ENCODE results near the gene ID2. TPM values are rescaled to one million over a fixed set of nuclear protein-coding genes. Genes with fewer than 3 reads are reported as not detected.
A peak's percentile ranks its signal among the peaks of the same experiment; 100 is the strongest.
"Not testable (repeated sequence)": the region's sequence is repeated elsewhere in the genome, so short reads cannot be mapped to it uniquely, and the experiment has no call there.

Gene ID2
- polyA plus RNA-seq, 2 of the 4 experiments (the other 2 are of a cell fraction), result 177 to 181 TPM

GRCh38 chr2:8729101-8729500 is 47.2 kb downstream of the ID2 start:
- ATAC-seq; H3K9me3 ChIP-seq; POLR2A ChIA-PET; DNase-seq (ENCODE audit: low read depth in 1 of 2, low spot score in 1 of 2); H3K4me3 ChIP-seq; H3K27ac ChIP-seq; H3K4me1 ChIP-seq; H3K4me2 ChIP-seq: not testable (repeated sequence)
- TF ChIP-seq MAFK (IDR thresholded peaks at IDR 0.05; ENCODE audit: partially characterized antibody), result peak; percentile 54
- 89% methylated on average over 5 of the region's 5 CpGs for WGBS (ENCODE audit: missing lambda C conversion rate)
- FAIRE-seq, result peak; percentile 96
- CTCF ChIA-PET, result interaction anchor here (1.2 to 1.4 kb wide), 2 partner anchors 33 to 36 kb away, joined by 3 to 5 read pairs; no protein-coding TSS in a partner anchor

DNA sequence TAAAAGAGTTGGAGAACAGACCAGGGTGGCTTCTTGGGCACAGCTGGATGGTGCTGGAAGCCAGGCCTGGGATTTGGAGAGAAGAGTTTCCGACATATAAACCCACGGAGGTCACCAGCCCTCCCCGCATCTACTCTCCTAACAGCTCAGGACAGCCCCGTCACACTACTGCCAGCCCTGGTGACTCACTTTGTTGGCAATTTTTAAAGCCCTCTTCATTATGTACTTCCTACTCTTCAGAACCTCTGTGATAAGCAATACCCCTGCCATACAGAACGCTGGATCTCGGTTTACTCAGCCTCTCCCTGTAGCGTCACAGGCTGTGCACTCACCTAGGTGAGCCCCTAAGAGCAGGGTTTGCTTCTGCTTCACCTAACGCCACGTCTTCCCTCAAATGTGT is 48.1 kb downstream of the ID2 start:
- CTCF ChIA-PET, result interaction anchor here (1.2 to 1.4 kb wide), 2 partner anchors 32 to 36 kb away, joined by 3 to 5 read pairs; no protein-coding TSS in a partner anchor
- Histone ChIP-seq H3K9me3 (no peaks in the 10 kb centered on the region), H3K4me1 (no peaks in the 10 kb centered on the region), H3K27ac (no peak overlapping the region), H3K4me2 (no peak overlapping the region), H3K4me3 (no peak overlapping the region)
- POLR2A ChIA-PET, result no interaction called here
- TF ChIP-seq MYC (IDR thresholded peaks at IDR 0.05; ENCODE audit: borderline replicate concordance, low read length) (no peak), HOXA7 (CRISPR knock-in tag; IDR thresholded peaks at IDR 0.05) (no peak), RAD21 (conservative IDR thresholded peaks at IDR 0.05 in 1 of 2, IDR thresholded peaks at IDR 0.05 in 1 of 2) (no peak), EHF (CRISPR knock-in tag; IDR thresholded peaks at IDR 0.05) (no peak), CBX8 (IDR thresholded peaks at IDR 0.05) (no peak), HEYL (CRISPR knock-in tag; IDR thresholded peaks at IDR 0.05) (no peak), EP300 (IDR thresholded peaks at IDR 0.05) (no peak), ZNF302 (CRISPR knock-in tag; IDR thresholded peaks at IDR 0.05) (no peak), ELK1 (IDR thresholded peaks at IDR 0.05; ENCODE audit: low read depth, low read length) (no peak), EHMT2 (IDR thresholded peaks at IDR 0.05; ENCODE audit: low read depth) (no peak)
- TF ChIP-seq, protein P1, sequence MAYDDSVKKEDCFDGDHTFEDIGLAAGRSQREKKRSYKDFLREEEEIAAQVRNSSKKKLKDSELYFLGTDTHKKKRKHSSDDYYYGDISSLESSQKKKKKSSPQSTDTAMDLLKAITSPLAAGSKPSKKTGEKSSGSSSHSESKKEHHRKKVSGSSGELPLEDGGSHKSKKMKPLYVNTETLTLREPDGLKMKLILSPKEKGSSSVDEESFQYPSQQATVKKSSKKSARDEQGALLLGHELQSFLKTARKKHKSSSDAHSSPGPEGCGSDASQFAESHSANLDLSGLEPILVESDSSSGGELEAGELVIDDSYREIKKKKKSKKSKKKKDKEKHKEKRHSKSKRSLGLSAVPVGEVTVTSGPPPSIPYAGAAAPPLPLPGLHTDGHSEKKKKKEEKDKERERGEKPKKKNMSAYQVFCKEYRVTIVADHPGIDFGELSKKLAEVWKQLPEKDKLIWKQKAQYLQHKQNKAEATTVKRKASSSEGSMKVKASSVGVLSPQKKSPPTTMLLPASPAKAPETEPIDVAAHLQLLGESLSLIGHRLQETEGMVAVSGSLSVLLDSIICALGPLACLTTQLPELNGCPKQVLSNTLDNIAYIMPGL (CRISPR knock-in tag; IDR thresholded peaks at IDR 0.05; ENCODE audit: borderline replicate concordance), result no peak
- TF ChIP-seq, protein P2, sequence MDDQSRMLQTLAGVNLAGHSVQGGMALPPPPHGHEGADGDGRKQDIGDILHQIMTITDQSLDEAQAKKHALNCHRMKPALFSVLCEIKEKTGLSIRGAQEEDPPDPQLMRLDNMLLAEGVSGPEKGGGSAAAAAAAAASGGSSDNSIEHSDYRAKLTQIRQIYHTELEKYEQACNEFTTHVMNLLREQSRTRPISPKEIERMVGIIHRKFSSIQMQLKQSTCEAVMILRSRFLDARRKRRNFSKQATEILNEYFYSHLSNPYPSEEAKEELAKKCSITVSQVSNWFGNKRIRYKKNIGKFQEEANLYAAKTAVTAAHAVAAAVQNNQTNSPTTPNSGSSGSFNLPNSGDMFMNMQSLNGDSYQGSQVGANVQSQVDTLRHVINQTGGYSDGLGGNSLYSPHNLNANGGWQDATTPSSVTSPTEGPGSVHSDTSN (IDR thresholded peaks at IDR 0.05), result no peak
- DNase-seq (ENCODE audit: low read depth in 1 of 2, low spot score in 1 of 2), result no peak
- FAIRE-seq, result no peak
- no peak for ATAC-seq
- WGBS (ENCODE audit: missing lambda C conversion rate), result 92% methylated on average over 9 of the region's 9 CpGs

DNA sequence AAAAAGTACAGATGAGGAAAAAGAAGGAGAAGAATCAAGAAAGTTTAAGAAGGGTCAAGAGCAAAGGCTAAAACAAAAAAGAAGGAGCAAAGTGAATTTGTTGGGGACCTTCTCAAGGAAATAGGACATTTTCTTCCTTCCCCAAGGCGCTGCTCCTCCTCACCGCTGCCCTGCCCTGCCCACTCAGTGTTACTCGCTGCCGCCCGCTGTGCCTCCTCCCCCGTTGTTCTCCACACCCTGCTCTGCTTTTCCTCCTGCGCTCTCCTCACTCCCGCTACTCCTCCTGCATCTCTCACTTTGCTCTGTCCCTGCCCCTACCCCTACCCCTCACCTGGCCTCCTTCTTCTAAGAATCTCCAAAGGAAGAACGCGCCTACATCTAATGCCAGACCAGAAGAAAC is 50.7 kb downstream of the ID2 start:
- ATAC-seq (no peak), DNase-seq (ENCODE audit: low read depth in 1 of 2, low spot score in 1 of 2) (no peak), FAIRE-seq (no peak)
- H3K4me1 ChIP-seq, result 0 out of 3 replicates have a peak, but pooled peaks cover under 1% of the 10 kb centered on the region
- 97% methylated on average over 10 of the region's 10 CpGs for whole genome bisulfite sequencing (ENCODE audit: missing lambda C conversion rate)
- no peak overlapping the region for H3K4me2 ChIP-seq
- H3K9me3 ChIP-seq, result no peaks in the 10 kb centered on the region
- H3K27ac ChIP-seq, result no peak overlapping the region
- ChIA-PET CTCF (interaction anchor here (0.8 to 1.0 kb wide), 2 partner anchors 8 to 10 kb away, joined by 3 to 4 read pairs; no protein-coding TSS in a partner anchor), POLR2A (no interaction called here)
- TF ChIP-seq, protein P3, sequence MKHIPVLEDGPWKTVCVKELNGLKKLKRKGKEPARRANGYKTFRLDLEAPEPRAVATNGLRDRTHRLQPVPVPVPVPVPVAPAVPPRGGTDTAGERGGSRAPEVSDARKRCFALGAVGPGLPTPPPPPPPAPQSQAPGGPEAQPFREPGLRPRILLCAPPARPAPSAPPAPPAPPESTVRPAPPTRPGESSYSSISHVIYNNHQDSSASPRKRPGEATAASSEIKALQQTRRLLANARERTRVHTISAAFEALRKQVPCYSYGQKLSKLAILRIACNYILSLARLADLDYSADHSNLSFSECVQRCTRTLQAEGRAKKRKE (CRISPR knock-in tag; IDR thresholded peaks at IDR 0.05; ENCODE audit: low read depth), result no peak
- TF ChIP-seq KDM5A (IDR thresholded peaks at IDR 0.05), result no peak
- no peak for TF ChIP-seq JUN (IDR thresholded peaks at IDR 0.05)
- no peak for TF ChIP-seq FOXS1 (CRISPR knock-in tag; IDR thresholded peaks at IDR 0.05)
- TF ChIP-seq CHD2 (IDR thresholded peaks at IDR 0.05; ENCODE audit: low read length, partially characterized antibody), result no peak
- TF ChIP-seq HES2 (IDR thresholded peaks at IDR 0.05), result no peak
- H3K4me3 ChIP-seq, result no peak overlapping the region

Other genes with a start within 250 kb of the ID2 start
- gene KIDINS220, start 155.6 kb downstream of the ID2 start, polyA plus RNA-seq (2011; rRNA removed), result 38.5 and 45.9 TPM in 2 replicates
- 16.4 to 16.9 TPM (median 16.5 TPM) in 3 replicates for gene KIDINS220, start 155.6 kb downstream of the ID2 start, polyA plus RNA-seq (2017; fragmentation: RNase III; extraction: RNeasy Plus Mini Kit Qiagen cat#74134 plus additional on column Dnase treatment)

Data from A549 (cell line).